Measurements from ENCODE around the gene CHADL.
"Not testable (repeated sequence)": the region's sequence is repeated elsewhere in the genome, so short reads cannot be mapped to it uniquely, and the experiment has no call there.

The CHADL gene

DNA sequence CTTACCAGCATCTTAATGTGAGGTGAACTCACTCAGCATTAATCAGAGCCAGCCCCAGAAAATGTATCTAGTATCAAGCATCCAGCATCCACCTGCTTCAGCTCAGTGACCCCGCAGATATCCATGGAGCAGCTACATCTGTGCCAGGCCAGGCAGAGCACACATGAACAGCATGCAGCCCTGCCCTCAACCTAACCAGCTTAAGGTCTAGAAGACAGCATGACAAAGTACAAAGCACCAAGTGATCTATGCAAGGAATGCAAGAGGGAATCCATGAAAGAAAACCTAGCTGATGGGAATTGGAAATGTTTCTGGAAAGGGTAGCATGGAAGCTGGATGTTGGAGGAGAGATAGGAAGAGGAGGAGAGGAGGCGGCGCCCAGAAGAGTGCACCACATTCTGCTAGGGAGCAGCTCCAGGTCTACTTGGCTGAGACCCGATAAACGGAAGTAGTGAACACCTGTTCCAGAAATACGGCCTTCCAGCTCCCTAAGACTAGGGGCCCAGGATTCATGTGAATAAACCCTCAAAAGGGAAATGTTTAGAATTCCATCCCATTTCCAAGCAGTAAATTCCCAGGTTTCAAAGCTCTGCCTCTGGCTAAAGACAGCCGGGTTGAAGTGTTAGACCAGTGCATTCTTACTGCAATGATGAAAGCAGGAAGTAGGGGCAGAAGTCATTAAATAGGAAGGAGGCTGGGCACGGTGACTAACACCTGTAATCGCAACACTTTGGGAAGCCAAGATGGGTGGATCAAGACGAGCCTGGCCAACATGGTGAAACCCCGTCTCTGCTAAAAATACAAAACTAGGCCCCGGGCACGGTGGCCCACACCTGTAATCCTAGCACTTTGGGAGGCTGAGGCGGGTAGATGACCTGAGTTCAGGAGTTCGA is 59.1 kb downstream of the CHADL start:
- no peak for FAIRE-seq

DNA sequence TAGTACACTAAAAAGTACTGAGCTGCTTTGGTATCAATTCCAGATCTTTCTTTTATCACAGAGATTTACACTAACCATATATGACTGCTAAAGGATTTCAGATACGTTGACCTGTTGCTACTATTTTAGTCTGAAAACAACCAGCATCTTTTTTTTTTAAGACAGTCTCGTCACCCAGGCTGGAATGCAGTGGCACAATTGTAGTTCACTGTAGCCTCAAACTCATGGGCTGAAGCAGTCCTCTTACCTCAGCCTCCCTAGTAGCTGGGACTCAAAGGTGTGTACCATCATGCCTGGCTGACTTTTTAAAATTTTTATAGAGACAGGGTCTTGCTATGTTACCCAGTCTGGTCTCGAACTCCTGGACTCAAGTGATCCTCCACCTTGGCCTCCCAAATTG is 59.8 kb downstream of the CHADL start:
- no peak for FAIRE-seq

DNA sequence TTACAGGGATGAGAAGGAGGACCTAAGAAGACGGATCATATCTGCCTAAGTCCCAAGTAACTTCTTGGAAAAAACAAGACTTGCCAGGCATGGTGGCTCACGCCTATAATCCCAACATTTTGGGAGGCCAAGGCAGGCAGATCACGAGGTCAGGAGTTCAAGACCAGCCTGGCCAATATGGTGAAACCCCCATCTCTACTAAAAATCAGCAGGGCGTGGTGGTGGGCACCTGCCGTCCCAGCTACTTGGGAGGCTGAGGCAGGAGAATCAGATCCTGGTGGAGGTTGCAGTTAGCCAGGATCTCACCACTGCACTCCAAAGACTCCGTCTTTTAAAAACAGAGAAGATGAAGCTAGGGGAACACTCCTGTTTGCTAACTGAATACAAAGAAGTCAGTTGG is 60.4 kb downstream of the CHADL start:
- not testable (repeated sequence) for FAIRE-seq

Measured in TTC549 (cell line).